HG03280 (cell line): ENCODE measurements around the gene NTM.

Experiments used
- ATAC-seq: cut with Tn5 transposase; IDR thresholded peaks from one replicate; pipeline ENCODE4 v1.9.1; 2021; ENCODE audit warnings: mild to moderate bottlenecking, moderate library complexity; ENCODE audit not compliant: unreplicated experiment

NTM gene

DNA sequence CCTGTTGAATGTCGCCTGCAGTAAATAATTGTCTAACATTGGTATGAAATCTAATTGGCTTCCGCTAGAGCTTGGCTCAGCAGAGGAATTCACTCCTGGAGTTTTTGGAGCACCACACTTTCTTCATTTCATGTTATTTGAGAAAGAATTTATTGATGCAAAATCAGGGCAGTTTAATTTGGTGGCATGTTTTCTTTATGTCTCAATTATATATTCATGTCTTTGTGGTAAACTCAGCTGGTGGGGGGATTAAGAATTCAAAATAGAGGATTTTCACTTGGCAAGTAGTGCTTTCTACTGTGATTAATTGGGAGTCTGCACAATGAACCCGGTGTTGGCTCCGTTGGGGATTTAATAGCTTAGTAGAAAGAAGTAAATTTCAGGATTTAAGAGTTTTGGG, 784.4 kb downstream of the NTM start:
- ATAC-seq, result no peak

DNA sequence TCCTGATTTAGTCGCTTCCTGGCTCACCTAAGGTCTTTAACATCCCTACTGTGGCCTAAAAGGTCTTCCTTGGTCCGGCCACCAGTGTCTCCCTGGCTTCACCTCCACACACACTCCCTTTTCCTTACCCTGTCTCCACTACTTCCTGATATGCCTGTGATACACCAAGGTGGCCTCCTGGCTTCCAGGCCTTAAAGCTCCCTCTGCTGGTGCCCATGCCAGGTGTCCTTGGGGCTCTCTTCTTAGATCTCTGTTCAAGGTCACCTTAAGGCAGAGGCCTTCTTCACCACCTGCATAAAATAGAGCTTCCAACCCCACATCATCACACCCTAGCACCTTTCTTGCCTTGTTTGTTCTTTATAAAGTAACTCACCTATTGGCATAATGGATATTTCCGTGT, 787.7 kb downstream of the NTM start:
- ATAC-seq, result no peak

DNA sequence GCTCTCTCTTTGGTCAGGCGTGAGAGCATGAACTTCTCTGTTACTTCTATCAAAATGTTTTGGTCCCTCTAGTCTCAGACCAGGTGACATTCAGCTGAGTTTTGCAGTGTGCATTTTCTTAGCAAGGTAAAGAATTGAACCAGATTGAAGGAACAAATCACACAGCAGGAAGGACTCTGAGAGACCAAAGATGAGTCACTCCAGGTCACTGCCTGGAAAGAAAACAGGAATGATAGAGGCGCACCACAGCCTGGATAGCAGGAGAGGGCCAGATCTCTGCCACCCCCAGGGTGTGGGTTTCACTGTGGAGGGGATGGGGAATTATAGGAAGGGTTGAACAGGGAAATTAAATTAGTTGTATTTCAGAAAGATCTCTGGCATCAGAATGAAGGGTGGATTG, 788.3 kb downstream of the NTM start:
- ATAC-seq, result no peak

DNA sequence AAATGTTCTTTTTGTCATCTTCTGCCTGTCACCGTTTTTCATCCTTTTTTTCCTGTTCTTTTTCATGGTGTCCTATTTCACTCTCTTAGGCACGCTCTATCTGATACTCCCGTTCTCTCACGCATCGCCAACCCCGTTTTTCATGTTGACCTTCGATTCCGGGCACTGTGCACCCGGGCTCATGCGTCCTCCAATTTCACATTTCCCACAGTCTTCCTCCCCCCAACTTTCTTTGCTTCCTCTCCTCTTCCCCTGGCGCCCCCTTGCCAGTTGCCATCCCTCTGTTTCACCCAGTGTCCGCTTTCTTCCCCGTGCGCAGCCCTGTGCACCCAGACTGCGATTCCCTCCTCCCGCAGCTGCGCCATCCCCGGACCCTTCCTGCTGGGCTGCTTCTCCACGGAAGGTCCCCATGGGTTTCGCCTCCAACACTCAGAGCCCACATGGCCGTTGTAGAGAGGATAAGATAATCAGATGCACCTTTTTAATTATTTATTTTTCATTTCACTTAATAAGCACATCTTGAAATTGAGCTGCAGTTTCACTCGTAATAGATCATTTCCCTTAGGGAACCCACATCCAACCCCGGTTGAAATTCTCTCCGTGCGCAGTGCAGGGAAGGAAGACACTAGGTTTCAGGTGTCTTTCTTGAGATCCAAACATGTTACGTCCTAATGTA, 791.1 kb downstream of the NTM start:
- no peak for ATAC-seq

DNA sequence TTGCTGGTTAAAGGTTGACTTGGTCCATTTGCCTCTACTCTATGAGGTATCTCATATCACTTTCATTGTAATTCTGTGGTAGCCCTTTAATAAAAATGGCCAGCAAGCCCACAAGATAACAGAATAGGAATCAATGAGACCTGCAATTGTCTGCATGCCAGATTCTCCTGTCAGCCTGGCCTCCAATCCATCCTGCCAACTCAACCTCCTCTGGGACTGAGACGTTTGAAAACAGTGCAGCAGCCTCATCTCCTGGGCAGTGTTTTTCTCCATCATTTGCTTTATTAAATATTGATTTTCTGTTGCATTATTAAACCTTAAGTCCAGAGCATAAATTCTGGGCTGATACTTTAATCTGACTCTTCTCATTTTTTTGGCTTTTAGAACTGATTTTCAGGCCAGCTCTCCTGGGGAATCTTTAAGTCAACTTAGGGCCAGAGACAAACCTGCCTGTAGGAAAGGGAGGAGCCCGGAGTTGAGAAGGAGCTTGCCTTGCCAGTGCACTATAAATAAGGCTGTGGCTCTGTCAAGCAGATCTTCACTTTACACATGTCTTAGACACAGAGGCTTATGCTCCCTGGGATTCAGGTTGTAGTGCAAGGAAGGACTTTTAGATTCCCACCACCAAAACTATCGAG, 798.0 kb downstream of the NTM start:
- no peak for ATAC-seq

DNA sequence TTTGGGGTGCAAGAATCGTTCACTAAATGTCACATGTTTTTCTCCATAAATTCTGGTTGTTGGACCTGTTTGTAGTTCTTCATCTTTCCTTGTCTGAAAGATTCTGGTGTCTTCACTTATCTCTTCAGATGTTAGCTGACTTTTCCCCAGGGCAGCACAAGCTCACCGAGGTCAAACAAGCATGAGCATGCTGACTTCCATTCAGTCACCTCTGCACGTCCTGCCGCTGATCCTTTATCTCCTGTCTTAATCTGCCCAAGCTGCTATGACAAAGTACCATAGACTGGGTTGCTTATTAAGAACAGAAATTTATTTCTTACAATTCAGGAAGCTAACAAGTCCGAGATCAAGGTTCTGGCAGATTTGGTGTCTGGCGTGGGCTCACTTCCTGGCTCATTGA, 800.6 kb downstream of the NTM start:
- ATAC-seq, result no peak

DNA sequence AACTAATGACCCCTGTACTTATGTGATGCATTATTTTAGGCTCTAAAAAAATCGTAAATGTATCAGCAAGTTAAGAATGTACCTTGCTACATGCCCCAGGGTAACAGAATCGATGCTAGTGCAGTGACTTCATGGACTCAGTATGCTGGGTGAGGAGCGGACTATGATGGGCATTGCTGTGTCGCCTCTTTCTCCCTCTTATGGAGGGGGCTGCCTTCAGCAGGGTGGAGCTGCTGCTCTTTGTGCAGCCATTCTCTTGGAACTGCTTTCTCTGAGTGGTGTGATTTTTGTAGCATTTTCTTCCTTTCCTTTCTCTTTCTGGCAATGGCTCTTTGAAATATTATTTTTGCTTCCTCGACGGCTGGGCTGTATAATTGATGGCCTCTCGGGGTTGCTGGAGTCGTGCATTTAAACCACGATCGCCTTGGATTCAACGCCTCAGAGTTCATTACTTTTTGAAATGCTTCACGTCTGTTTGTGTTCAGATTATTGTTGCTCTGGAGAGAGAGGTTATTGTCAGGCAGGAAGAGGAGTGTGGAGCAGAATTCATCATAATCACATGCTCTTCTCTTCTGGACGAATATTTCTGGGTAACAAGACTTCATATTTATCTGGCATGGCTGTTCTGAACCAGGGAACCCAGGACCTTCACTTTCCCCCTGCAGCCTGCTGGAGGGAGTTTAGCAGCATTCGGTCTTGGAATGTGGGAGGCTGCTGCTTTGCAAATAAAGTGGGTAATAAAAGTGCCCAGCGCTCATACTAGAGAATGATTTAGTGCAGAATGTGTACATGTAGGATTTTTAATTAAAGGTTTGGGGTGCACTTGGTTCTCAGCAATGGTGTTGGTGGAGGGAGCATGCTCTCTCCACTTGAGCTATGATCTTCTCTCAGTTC, 804.2 kb downstream of the NTM start:
- ATAC-seq, result no peak

DNA sequence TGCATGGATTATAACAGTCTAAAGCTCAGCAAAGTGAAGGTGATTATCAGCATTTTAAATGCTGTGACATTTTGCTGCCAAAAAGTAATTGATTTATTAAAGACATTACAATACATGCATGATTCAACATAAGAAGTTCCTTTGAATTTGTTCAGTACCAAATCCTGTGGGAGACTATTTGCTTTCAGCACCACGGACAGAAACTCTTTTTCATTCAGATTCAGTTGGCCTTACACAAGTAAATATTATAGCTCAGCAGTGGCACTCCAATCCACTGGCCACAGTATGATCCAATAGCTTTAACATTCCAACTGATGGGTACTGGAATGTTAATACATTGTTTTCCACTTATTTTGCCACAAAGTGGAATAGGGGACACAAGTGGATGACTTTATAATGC, 806.7 kb downstream of the NTM start:
- no peak for ATAC-seq

DNA sequence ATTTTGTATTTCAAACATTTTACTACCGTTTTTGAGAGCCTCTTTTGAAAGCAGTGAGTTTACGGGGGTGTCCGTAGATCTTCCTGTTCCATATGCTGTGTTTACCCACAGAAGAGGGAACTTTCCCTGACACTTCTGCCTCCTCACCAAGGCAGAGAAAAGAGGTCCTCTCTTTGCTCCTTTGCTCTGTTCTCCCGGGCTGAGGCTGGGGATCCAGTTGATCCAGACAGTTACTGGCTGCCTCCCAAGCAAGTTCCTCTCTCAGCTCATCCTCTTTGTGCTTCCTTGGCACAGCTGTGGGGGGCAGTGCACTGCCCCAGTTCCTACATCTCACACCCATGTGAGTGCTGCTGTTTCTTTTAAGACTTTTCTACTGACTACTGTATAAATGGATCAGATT, 813.7 kb downstream of the NTM start:
- ATAC-seq, result no peak

DNA sequence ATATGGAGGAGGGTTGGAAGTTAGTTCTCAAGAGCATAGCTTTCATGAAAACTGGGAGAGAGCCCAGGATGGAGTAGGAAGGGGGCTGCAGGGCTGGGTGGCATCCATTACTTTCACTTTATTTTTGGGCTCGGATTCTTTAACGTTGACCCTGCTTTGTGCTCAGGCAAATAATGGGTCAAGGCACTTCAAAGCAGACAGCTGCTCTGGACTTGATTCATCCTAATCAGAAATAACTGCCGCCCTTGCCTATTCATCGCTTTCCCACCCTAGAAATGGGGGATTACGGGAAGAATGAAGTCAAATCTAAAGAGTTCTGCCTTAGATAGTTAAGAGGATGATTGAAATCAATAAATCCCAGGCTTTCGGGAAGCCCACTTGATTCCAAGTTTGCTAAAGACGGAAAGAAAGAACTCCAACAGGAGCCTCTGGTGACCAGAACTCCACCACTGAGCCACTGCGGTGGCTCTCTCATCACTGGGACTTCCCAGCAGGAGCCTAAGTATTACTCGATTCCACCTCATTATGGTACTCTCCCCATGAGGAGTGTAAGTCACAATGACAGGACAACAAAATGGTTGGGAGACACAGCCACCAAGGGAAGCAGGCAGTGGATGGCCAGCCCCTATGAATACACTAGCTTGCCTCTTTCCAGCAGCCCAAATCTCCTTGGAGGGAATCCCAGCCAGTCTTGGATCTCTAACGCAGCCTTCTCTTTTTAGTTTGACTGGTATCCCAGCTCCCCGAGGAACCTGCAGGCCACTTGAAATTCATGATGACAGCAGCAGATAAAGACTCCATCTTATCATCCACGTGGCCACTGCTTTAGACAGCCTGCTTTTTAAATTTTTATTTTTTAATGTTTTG, 815.5 kb downstream of the NTM start:
- no peak for ATAC-seq

DNA sequence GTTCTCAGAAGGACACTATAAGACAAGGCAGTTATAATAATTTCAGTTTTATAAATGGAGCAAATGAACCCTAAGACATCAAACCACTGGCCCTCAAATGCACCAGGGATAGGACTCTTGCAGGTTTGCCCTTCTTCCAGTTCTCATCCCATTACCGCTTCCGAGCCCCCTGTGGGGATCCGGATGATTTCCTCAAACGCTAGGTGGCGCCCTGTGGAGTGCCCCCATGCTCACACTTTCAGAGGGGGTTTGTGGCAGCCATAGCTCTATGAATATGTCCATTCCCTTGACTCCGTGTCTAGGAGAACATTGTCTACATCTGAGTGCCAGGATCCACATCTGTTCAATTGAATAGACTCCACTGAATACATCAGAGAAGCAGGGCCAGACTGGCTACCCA, 816.3 kb downstream of the NTM start:
- no peak for ATAC-seq

DNA sequence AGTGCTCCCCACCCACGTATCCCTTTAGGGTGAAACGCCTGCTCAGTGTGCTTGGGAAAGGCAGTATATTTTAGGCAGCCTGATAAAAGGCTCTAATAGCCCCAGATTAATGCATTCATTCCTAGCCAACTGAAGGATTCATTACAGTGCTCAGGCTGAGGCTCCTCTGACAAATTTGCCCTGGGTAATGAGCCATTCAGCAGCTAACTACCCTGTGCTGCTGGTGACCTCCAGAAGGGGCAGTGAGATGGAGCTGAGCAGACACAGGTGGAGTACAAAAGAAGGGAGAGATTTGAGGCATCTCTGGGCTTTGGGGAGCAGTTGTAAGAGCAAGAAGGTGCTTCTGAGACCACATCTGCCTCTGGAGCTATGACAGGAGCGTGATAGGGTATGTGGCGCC, 817.0 kb downstream of the NTM start:
- no peak for ATAC-seq

DNA sequence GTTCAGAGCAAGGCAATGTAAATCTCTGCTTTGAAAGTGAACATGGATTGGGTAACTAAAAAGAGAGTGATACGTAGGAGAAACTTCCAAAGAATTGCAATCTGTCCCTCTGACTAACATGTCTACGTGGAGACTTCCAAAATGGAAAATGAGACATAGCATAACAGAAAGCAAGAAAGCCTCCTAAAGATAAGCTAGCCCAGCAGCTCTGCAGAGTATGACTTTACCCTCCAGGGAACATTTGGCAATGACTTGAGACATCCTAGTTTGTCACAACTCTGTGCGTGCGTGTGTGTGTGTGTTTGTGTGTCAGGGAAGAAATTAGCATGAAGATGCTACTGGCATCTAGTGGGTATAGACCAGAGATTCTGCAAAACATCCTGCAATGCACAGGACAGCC, 817.4 kb downstream of the NTM start:
- no peak for ATAC-seq

DNA sequence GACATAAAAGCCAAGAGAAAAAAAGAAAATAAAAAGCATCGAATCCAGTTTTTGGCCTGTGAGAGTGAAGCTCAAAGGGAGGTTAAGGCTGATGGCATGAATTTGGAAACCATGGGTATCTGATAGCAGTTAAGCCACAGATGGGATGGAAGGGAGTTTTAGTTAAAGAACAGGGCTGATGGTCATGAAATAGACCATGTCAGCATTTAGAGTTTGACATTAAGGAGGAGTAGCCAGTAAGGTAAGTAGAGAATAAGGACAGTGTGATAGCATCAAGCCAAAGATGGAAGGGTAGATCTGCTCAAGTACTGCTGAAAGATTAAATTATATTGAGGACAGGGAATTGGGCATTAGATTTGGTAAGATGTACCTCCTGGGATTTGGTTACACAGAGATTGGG, 826.5 kb downstream of the NTM start:
- no peak for ATAC-seq

DNA sequence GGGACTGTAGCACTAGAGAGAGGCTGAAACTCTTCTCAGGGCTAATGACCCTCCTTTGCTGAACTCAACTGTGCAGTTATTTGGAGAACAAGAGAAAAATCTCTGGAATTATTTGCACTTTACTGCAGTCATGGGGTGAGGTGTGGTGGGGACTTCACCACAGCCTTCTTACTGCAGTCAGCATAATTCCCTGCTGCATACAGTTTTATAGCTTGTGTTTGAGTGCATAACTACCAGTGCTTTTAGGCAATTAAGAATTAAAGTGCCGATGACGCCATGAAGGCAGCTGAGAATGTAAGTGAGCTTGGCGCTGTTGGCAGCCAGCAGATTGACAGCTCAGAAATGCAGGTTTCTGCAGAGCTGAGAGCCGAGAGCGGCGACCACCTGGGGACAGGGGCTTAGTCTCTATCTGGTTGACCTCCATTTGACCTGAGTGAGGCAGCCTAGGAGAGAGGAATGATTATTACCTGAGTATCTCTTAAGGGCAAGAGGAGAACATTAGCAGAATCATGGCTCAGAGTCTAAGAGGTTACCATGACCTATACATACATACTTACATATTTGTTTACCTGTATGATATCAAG, 830.0 kb downstream of the NTM start:
- ATAC-seq, result no peak

DNA sequence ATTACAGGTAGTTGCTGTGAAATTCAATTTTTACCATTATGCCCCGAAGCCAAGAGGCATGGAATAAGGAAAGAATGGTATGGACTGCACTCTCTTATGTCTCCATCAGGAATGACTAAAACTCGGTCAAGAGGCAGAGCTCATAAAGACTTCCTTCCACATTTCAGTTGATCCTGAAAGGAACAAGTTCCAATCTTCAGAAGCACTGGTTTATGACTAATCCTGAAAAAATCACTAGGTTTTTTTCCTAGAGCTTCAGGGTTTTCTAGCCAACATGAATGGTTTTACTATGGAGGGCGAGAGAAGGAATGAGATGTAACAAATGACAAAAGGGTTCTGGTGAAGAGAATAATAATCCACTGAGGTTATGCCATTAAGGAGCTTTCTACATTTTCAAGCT, 832.2 kb downstream of the NTM start:
- no peak for ATAC-seq

DNA sequence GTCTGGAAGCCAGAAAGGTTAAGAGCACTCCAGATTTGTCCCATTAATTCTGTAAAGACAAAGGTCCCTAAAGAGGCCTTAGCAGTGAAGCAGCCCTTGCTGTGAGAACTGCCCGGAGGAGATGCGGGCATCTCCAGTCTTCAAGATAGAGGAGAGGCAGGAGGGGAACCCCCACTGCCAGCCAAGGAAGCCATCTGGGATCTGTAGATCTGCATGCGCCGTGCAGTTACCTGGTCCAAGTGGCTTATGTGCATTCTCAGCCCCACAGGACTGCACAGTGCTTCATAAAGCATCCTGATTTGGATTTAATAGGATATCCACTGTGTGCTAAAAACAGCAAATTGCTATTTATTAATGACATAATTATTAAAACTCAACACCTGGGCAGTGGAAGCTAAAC, 834.6 kb downstream of the NTM start:
- no peak for ATAC-seq

DNA sequence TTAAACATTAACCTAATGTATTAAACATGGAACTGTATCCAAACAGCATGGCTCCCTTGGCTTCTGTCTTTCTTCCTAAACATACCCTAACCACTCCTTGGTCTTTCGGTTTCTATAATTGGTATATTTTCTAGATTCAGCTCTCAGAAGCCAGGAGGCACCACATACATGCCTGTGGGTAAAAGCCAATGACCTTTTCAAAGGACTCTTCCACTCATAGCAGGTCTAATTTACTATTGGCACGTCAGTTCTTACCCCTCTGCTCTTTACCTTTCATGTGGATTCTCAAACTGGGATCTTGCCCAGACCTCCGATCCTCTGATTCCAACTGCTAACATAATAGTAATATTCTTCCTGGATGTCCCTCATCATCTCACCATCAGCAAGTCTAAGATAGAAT, 835.1 kb downstream of the NTM start:
- no peak for ATAC-seq

DNA sequence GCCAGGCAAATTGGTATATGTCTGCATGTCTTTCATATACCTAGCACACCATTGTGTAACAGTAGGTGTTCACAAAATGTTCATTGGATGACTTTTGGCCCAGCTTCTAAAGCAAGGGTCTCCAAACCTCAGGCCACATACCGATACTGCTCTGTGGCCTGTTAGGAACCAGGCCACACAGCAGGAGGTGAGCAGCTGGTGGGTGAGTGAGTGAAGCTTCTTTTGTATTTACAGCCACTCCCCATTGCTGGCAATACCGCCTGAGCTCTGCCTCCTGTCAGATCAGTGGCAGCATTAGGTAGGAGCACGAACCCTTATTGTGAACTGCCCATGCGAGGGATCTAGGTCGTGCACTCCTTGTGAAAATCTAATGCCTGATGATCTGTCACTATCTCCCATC, 836.6 kb downstream of the NTM start:
- ATAC-seq, result no peak

DNA sequence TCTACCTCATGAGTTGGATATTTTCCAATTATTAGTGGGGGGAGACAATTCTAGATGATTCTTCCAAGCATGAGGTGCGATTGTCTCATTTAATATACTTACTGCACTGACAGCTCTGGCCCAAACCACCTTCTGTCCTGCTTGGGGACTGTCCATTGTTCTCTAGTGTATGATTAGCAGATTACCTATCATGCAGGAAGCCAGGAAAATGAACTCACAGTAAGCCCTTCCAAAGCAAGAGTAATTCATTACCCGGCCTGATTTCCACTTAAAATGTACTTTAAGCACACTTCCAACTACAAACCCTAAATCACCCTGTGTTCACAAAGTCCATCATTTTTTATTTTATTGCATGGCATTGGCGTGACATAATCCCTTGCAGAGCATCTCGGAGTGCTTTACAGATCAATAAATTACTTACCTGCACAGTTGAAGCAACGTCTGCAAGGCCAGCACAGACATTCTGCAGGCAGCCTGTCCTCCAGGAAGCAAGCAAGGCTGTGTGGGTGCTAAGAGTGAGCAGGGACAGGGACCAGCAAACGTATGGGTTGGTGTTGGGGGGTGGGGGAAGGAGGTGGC, 838.2 kb downstream of the NTM start:
- no peak for ATAC-seq
